ES-I3 (cell line): ENCODE data around the gene CYP27C1.

Experiments
- H3K36me3 ChIP-seq: 2 replicates; pipeline ENCODE4 v1.6.1; 2013; ENCODE audit warnings: mild to moderate bottlenecking, low read length, control low read depth, moderate library complexity; ENCODE audit not compliant: insufficient read depth
- H3K4me1 ChIP-seq: 2 replicates; pipeline ENCODE4 v1.6.1; 2013; ENCODE audit warnings: mild to moderate bottlenecking, control low read depth, low read length; ENCODE audit not compliant: insufficient read depth
- H3K9ac ChIP-seq: 2 replicates; pipeline ENCODE4 v1.6.1; 2013; ENCODE audit warnings: low read depth, mild to moderate bottlenecking, low read length, moderate library complexity
- H3K9me3 ChIP-seq: 2 replicates; pipeline ENCODE4 v1.6.1; 2013; ENCODE audit warnings: mild to moderate bottlenecking, low read length, moderate library complexity; ENCODE audit not compliant: control insufficient read depth, insufficient read depth

Gene CYP27C1

GRCh38 chr2:127137225-127137624, 82.9 kb downstream of the CYP27C1 start:
- Histone ChIP-seq H3K36me3 (no peaks in the 10 kb centered on the region), H3K9me3 (no peaks in the 10 kb centered on the region; the same call in 1 of the 2 replicates), H3K9ac (no peak overlapping the region), H3K4me1 (no peaks in the 10 kb centered on the region)

- H3K9me3 ChIP-seq, result peaks cover 3% of the 10 kb centered on the region
- no peak overlapping the region for H3K9ac ChIP-seq
- no peaks in the 10 kb centered on the region for H3K36me3 ChIP-seq
- H3K4me1 ChIP-seq, result no peaks in the 10 kb centered on the region
Measured at GRCh38 chr2:127134833-127135830, 85.0 kb downstream of the CYP27C1 start.

- Histone ChIP-seq H3K4me1 (no peaks in the 10 kb centered on the region), H3K9ac (no peak overlapping the region), H3K36me3 (no peaks in the 10 kb centered on the region), H3K9me3 (peaks cover 3% of the 10 kb centered on the region)
Measured at GRCh38 chr2:127134235-127134634, 85.9 kb downstream of the CYP27C1 start.
